ENCODE results near the gene ARL15.

The ARL15 gene

DNA sequence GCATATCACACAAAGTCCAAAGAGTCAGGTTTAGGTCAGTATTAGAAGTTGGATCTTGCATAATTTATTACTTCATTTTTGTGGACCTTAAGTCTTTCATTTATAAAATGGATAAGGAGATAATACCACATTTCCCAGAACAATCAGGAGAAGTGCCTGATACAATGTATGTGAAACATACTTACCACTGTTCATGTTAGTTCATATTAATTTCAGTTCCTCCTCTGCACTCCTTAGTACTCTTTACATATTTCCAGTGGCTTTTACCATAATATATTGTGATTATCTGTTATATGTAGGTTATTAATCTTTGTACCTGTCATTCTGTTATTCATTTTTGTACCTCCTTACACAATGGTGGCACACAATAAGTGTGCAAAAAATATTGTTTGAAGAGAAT lies 214.4 kb downstream of the ARL15 start:
- H3K9me3 ChIP-seq: no peaks in the 10 kb centered on the region
- TF ChIP-seq CTCF (IDR thresholded peaks at IDR 0.05; ENCODE audit: low read depth, low read length): no peak
- H3K27me3 ChIP-seq: no peaks in the 10 kb centered on the region
- no peak overlapping the region for H3K4me3 ChIP-seq (ENCODE audit: low read depth, low read length)
- H3K36me3 ChIP-seq: no peaks in the 10 kb centered on the region
- DNase-seq: no peak
- no peaks in the 10 kb centered on the region for H3K4me1 ChIP-seq

- Histone ChIP-seq H3K9me3 (no peaks in the 10 kb centered on the region), H3K4me3 (ENCODE audit: low read depth, low read length) (no peak overlapping the region), H3K27me3 (no peaks in the 10 kb centered on the region), H3K36me3 (no peaks in the 10 kb centered on the region), H3K4me1 (no peaks in the 10 kb centered on the region)
- no peak for DNase-seq
- TF ChIP-seq CTCF (IDR thresholded peaks at IDR 0.05; ENCODE audit: low read depth, low read length): no peak
Observed at GRCh38 chr5:54094706-54095105, 215.7 kb downstream of the ARL15 start.

DNA sequence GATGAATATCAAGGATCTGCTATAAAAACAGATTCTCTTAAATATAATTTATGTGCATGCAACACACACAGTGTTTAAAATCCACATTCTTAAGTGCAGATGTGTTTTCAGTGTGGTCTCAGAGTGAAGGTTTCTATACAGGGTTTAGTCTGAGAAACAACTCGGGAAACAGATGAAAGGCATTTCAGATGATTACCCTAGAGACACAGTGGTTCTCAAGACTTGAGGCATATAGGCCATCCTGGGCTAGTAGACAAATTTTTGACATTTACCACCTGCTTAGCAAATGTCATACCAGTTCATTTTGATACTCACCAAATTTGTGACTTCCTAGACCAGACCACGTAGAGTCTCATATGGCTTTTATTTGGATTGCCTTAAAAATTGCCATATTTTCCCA lies 216.5 kb downstream of the ARL15 start:
- H3K9me3 ChIP-seq: no peaks in the 10 kb centered on the region
- no peak overlapping the region for H3K4me3 ChIP-seq (ENCODE audit: low read depth, low read length)
- no peak for DNase-seq
- no peaks in the 10 kb centered on the region for H3K4me1 ChIP-seq
- H3K36me3 ChIP-seq: no peaks in the 10 kb centered on the region
- H3K27me3 ChIP-seq: no peaks in the 10 kb centered on the region
- no peak for TF ChIP-seq CTCF (IDR thresholded peaks at IDR 0.05; ENCODE audit: low read depth, low read length)

DNA sequence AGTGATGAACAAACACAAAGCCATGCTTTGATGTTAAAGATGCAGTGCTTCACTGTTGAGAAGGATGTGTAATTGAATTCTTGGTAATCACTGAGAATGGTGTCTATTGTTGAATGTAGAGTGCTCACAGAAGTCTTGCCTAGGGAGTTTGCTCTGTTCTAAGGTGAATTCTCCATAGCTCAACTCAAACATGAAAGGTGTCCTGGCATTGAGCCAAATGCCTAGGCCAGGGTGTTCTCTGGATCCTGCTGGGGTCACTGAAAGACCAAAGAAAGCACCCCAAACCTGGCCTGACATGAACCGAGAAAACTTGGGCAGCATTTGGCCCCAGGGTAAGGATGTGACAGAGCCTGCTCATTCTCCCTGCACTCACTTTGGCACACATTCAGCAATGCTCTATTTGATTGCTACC lies 217.3 kb downstream of the ARL15 start:
- H3K27me3 ChIP-seq: no peaks in the 10 kb centered on the region
- DNase-seq: no peak
- no peaks in the 10 kb centered on the region for H3K4me1 ChIP-seq
- H3K9me3 ChIP-seq: no peaks in the 10 kb centered on the region
- no peak for TF ChIP-seq CTCF (IDR thresholded peaks at IDR 0.05; ENCODE audit: low read depth, low read length)
- no peaks in the 10 kb centered on the region for H3K36me3 ChIP-seq
- H3K4me3 ChIP-seq (ENCODE audit: low read depth, low read length): no peak overlapping the region

- no peaks in the 10 kb centered on the region for H3K4me1 ChIP-seq
- H3K36me3 ChIP-seq: no peaks in the 10 kb centered on the region
- no peak for DNase-seq
- no peaks in the 10 kb centered on the region for H3K9me3 ChIP-seq
- no peak for TF ChIP-seq CTCF (IDR thresholded peaks at IDR 0.05; ENCODE audit: low read depth, low read length)
- H3K4me3 ChIP-seq (ENCODE audit: low read depth, low read length): no peak overlapping the region
- H3K27me3 ChIP-seq: no peaks in the 10 kb centered on the region
Observed at GRCh38 chr5:54091307-54092130, 218.9 kb downstream of the ARL15 start.

- H3K36me3 ChIP-seq: no peaks in the 10 kb centered on the region
- no peaks in the 10 kb centered on the region for H3K9me3 ChIP-seq
- H3K27me3 ChIP-seq: no peaks in the 10 kb centered on the region
- no peak for DNase-seq
- H3K4me1 ChIP-seq: no peaks in the 10 kb centered on the region
- no peak for TF ChIP-seq CTCF (IDR thresholded peaks at IDR 0.05; ENCODE audit: low read depth, low read length)
- no peak overlapping the region for H3K4me3 ChIP-seq (ENCODE audit: low read depth, low read length)
Observed at GRCh38 chr5:54090495-54091120, 219.8 kb downstream of the ARL15 start.

Measured in BE2C (cell line).